ENCODE data around the gene SMIM41.
A peak's percentile ranks its signal among the peaks of the same experiment; 100 is the strongest.

The SMIM41 gene

DNA sequence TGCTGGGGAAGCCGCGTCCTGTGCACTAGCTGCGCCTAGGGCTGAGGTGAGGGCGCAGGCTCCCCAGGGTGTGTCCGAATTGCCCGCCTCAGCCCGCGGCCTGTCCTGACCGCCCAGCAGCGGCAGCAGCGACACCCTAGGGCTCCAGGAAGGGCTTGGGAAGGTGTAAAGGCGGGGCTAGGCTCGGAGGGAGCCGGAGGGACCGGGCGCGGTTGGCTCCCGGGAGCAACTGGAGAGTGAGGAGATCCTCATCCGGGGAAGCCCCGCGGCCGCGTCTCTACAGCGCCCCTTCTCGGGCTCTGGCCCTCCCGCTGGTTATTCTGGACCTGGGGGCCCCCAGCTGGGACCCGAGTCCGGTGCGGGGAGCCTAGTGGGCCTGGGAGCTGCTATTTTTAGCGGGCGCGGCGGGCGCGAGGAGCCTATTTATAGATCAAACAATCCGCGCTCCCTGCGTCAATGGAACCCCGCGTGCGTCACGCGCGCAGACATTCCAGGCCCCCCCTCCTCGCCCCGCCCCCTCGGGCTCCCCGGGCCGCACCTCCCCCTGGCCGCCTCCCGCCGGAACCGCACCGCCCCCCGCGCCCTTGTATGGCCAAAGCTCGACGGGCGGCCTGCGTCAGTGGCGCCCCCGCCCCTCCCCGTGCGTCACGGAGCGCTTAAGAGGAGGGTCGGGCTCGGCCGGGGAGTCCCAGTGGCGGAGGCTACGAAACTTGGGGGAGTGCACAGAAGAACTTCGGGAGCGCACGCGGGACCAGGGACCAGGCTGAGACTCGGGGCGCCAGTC, 28.6 kb upstream of the SMIM41 start, which contains the start of gene NR4A1:
TSS of gene NR4A1 (plus strand) at position 685 of the 784 bp plus-strand sequence. CDS start 2,887 bp downstream, outside the sequence.
- peak; percentile 97 for DNase-seq (ENCODE audit: low spot score)

DNA sequence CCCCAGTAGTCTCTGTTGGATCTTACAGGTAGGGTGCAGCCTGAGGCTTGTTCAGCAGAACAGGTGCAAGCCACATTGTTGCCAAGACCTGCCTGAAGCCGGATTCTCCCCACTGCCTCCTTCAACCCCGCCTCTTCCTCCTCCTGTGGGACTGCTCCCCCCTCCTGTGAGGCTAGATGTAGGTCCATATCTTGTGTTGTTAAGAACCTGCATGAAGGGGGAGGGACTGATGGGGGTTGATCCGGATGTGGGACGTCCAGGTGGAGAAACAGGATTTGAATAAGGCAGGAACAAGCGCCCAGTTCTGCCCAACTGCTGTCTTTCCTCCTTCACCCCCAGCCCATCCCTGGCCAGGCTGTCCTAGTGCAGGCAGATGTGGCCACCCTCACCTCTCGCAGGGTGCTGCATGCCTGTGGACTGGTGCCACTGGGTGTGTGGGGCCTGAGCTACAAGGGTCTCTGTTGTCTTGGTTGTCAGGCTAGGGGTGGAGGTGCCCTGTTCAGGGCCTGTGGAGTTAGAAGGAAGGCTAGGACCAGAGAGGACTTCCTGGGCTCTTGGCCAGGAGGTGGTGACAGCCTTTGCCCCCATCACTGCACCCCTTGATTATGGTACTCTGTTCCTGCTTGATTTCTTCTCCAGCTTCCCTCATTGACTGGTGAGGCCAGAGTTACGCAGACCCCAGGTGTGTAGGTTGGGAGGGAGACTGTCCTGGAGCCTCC, 26.9 kb upstream of the SMIM41 start:
- no peak for DNase-seq (ENCODE audit: low spot score)

DNA sequence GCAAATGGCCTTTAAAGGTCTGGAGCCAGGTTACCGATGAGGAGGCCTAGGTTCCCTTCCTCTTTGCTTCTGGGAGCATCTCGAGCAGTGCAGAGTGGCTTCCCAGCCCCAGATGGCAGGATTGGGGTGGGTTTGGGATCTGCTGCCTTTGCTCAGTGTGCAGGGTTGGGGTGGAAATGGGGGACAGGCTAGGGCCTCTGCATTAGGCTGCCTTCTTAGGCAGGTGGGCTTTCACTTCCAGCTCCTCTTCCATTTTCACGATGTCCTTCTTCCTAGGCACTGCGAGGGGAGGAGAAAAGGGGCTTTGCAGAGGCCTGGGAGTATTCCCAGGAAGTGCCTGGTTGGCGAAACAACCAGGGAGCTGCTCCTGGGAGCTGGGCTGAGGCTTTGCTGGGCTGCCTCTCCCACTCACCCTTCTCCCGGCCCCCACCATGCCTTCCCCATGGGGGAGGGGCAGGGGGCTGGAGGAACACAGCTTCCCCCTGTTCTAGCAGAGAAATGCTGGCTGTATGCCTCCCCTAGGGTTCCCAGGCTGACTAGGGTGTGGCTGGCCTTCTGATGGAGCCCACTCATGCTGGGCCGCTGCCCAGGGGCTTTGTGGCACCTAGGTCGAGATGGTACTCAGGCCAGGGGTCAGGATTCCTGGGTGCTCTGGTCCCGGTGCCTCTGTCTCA, 25.8 kb upstream of the SMIM41 start:
- no peak for DNase-seq (ENCODE audit: low spot score)

DNA sequence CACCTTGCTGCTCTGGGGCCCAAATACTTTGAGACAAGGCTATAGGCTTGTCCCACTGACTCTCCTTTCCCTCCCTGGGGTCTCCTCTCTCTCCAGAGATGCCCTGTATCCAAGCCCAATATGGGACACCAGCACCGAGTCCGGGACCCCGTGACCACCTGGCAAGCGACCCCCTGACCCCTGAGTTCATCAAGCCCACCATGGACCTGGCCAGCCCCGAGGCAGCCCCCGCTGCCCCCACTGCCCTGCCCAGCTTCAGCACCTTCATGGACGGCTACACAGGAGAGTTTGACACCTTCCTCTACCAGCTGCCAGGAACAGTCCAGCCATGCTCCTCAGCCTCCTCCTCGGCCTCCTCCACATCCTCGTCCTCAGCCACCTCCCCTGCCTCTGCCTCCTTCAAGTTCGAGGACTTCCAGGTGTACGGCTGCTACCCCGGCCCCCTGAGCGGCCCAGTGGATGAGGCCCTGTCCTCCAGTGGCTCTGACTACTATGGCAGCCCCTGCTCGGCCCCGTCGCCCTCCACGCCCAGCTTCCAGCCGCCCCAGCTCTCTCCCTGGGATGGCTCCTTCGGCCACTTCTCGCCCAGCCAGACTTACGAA, 25.2 kb upstream of the SMIM41 start:
- DNase-seq (ENCODE audit: low spot score): no peak

DNA sequence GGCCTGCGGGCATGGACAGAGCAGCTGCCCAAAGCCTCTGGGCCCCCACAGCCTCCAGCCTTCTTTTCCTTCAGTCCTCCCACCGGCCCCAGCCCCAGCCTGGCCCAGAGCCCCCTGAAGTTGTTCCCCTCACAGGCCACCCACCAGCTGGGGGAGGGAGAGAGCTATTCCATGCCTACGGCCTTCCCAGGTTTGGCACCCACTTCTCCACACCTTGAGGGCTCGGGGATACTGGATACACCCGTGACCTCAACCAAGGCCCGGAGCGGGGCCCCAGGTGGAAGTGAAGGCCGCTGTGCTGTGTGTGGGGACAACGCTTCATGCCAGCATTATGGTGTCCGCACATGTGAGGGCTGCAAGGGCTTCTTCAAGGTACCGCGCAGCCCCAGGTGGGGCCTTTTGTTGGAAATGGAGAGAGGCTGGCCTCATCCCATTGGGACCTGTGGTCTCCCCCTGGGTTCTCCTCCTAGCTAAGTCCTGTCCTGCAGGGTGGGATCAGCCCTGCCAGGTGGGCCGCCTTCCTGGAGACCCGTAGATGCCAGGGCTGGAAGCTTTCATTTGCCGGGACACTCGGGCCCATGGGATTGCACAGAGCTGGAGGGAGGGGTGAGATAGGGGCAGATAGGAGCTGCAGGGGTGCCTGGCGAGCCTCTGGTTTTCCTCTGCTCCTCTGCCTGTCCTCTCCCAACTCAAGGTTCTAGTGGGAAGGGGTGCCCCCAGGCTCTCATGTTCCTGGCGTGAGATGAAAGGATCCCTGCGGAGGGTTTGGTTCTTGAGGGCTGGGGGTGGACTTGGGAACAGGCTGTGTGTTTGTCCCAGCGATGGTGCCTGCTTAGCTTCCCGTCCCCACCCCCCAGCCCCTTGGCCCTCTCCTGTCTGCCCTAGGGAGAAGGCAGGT, 24.4 kb upstream of the SMIM41 start:
- DNase-seq (ENCODE audit: low spot score): no peak

DNA sequence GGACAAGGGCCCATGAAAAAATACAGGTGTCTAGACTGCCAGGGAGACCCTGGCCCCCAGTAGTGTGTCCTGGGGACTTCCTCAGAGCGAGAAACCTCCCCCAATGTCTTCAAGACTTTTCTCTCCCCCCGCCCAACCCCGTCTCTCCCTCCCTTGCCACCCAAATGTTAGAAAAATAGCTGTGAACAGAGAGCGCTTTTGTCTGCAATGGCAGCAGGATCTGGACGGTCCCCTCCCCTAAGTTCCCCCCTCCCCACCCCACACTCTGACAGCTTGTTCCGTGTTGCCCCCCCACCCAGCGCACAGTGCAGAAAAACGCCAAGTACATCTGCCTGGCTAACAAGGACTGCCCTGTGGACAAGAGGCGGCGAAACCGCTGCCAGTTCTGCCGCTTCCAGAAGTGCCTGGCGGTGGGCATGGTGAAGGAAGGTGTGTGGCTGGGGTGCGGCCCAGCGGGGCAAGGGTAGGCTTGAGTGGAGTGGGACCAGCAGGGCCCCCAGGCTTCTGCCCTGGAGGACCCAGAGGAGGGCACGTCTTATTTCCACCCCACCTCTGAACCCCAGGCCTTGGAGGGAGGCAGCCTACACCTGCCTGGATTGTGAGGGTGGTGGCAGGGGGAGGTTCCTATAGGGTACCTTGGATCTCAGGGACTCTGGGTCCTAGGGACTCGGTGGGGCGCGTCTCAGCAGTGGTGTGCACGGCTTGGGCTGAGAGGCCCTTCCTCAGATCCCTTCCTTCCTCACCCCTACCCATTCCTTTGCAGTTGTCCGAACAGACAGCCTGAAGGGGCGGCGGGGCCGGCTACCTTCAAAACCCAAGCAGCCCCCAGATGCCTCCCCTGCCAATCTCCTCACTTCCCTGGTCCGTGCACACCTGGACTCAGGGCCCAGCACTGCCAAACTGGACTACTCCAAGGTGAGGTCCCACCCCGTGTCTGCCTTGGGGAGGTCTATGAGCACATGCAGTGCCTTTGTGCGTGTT, 23.5 kb upstream of the SMIM41 start:
- DNase-seq (ENCODE audit: low spot score): no peak

DNA sequence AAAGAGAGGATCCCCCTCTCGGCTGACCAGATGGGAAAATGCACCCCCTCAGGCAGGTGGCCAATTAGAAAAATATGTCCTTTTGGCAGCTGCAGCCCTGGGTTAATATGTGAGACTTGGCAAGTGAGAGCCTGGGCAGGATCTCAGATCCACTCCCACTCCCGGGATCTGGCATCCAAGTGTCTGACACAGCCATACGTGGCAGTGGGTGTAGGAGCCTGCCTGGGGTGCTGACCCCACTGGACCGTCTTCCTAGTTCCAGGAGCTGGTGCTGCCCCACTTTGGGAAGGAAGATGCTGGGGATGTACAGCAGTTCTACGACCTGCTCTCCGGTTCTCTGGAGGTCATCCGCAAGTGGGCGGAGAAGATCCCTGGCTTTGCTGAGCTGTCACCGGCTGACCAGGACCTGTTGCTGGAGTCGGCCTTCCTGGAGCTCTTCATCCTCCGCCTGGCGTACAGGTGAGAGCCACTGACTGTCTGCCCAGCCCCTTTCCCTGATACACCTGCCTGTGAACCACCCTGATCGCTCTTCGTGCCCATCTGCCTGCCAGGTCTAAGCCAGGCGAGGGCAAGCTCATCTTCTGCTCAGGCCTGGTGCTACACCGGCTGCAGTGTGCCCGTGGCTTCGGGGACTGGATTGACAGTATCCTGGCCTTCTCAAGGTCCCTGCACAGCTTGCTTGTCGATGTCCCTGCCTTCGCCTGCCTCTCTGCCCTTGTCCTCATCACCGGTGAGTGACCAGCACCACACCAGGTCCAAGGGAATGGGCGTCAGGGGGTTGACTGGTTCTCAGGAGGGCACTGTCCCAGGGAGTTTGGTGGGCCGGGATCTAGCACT, 22.5 kb upstream of the SMIM41 start:
- DNase-seq (ENCODE audit: low spot score): no peak

DNA sequence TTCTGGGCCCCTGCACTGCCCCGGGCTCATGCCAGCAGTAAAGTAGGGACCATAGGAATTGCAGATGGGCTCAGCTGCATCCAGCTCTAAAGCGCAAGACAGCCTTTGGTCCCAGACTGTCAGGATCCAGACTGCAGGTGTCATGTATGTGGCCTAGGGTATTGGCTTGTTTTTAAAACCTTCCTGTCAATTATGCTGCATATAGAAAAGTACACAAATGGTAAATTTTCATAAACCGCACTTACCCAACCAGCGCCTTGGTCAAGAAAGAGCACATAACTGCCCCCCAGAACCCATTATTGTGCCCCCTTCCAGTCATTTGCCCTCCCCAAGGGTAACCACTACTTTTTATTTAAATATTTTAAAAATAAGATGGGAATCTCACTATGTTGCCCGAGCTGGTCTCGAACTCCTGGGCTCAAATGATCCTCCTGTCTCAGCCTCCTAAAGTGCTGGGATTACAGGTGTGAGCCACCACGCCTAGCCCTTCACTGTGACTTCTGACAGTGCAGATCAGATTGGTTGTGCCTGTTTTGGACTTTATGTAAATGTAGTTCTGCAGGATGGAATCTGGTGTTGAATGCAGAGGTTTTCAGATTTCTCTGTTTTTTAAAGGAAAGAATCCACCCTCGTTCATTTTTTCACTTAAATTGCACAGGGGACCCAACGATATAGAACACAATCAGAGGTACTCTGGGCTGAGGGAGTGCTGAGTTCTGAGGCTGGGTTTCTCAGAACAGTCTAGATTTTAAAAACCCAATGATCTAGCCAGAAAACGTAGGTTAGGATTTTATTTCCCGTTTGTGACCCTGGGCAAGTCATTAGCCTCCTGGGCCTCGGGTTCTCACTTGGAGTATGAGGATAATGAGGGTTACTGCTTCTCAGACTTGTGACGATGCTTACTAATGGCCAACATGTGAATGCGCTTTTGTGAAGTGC, 21.6 kb upstream of the SMIM41 start:
- DNase-seq (ENCODE audit: low spot score): no peak

DNA sequence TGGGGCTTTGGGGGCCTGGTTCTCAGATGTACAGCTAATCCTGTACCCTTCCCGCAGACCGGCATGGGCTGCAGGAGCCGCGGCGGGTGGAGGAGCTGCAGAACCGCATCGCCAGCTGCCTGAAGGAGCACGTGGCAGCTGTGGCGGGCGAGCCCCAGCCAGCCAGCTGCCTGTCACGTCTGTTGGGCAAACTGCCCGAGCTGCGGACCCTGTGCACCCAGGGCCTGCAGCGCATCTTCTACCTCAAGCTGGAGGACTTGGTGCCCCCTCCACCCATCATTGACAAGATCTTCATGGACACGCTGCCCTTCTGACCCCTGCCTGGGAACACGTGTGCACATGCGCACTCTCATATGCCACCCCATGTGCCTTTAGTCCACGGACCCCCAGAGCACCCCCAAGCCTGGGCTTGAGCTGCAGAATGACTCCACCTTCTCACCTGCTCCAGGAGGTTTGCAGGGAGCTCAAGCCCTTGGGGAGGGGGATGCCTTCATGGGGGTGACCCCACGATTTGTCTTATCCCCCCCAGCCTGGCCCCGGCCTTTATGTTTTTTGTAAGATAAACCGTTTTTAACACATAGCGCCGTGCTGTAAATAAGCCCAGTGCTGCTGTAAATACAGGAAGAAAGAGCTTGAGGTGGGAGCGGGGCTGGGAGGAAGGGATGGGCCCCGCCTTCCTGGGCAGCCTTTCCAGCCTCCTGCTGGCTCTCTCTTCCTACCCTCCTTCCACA, 20.7 kb upstream of the SMIM41 start:
- no peak for DNase-seq (ENCODE audit: low spot score)

DNA sequence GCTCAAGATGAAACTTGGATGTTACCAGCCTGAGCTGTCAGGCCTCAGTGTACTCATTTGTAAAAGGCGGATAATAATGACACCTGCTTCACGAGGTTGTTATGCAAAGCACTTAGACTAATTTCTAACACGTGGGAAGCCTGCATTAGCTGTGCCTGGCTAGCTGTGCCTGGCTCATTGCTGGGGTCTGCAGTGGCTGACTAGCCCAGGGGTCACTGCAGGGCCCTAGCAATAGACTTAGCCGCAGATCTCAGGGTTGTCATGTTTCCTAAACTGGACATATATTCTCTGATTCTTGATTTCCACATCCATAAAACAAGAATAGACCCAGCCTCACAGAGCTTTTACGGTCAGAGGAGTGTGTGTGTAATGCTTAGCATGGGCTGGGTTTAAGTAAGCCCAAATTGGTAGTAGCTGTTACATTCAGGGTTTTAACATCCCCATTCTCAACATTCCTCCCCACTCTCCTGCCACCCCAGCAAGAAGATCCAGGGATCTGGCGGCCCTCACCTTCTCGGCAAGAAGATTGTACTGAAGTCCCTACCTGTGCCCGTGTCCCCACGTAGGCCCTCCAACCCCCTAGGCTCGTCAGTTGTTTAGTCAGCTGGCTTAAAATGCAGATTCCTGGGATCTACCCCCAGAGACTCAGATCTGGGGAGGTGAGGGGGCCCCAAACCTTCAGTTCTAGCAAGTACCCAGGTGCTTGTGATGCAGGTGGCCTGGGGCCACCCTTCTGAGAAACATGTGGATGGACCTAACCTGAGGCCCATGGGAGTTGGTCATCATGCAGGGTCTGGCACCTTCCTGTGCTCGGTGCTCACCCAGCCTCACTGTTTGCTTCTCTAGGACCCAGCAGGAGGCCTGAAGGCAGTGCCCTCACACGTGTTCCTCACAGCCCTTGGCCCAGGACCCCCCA, 19.7 kb upstream of the SMIM41 start:
- DNase-seq (ENCODE audit: low spot score): no peak

DNA sequence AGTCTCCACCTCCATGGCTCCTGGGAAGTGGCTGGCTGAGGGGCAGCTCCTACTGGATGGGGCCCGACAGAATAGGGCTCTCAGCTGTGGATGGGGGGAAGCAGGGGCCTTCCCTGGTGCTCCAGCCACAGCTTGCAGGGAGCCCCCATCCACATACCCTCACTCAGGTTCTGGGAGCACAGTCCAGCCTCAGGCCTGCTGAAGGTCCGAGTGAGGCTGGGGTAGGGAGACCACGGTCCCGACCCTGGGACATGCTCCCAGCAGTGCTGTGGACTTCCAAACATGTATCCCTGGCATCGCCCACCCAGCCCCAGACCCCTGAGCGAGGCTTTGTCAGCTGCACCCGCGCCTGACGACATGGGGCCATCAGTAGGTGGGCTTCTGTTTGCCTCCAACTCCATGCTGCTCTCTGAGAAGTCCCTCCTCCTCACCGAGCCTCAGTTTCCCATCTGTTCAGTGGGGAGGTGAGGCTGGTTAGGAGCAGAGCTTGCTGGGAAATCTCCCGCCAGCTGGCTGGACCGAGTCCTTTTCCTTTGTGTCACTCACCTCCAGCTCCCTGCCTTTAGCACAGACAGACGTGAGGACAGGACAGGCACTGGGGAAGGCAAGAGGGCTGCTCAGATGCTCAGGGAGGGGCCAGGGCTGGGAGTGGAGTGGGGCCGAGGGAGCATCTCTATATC, 18.9 kb upstream of the SMIM41 start:
- DNase-seq (ENCODE audit: low spot score): no peak

DNA sequence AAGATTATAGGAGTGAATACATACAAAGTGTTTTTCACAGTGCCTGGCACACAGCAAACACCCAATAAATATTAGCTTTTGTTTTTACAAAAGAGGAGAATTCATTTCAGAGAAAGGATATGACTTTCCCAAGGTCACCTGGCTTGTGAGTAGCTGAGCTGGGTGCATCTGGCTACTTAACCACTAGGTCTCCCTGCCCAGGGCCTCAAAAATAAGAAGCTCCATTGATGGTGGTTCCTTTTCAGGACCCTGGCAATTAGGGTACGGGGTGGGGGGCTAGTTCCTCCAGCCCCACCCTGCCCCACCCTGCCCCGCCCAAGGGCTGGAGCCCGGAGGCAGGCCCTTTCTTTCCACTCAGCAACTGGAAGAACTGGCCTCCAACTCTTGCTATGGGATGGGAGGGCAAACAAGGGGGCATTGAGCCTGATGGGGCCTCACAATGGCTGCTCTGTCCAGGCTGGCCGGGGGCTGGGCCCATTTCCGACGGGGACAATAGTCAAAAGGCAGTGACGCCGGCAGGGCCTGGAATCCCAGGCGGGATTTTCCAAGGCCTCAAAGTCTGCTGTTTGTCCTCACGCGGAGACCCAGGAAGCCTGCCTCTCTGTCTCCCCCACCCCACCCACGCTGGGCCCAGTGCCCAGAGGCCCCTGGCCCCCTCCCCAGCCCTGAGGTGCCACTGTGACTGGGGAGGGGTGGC, 17.9 kb upstream of the SMIM41 start:
- DNase-seq (ENCODE audit: low spot score): no peak

DNA sequence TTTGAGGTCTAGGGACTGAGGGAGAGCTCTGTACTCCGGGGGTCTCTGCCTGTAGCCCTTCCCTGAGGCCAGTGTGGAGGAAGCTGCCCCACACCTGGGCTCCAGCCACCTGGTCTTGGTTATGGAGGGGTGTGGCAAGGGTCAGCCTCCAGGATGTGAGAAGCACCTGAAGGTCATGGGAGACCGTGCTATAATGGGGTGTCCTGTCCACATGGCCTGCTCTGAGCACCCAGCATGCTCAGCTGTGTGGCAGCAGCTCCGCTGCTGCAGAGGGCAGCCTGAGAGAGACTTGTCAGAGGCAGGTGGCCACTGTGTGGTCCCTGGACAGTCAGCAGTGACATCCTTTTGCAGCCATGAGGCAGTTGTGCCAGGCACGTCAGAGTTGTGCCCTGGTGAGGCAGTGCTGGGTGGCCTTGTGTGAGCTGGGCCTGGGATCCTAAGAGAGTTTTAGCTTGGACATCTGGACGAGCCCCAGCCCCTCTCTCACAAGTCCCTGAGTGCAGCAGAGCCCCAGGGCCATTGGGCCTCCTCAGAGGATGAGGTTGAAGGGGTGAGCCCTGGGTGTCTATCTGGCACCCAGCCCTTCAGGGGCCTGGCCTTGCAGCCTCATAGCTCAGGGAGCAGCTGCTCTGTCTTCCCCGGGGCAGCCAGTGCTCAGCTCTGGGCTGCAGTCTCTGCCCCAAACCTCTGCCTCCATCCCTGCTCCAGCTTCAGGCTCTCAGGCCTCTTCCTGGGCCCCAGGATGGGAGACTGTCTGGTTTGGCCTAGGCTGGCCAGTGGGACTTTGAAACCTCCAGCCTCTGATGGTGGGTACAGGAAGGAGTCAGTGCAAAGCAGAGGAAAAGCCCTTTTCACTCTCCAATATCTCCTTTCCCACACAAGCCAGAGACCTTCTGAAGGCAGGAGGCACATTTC, 17.1 kb upstream of the SMIM41 start:
- DNase-seq (ENCODE audit: low spot score): no peak
